CD4-positive, alpha-beta T cell treated with Interleukin-17A for 1 hour (primary cell): ENCODE measurements around the gene NDST4.

ENCODE experiments used
- DNase-seq: peaks from one replicate; pipeline ENCODE4 v3.0.0-alpha.2; 2020

NDST4 gene

DNA sequence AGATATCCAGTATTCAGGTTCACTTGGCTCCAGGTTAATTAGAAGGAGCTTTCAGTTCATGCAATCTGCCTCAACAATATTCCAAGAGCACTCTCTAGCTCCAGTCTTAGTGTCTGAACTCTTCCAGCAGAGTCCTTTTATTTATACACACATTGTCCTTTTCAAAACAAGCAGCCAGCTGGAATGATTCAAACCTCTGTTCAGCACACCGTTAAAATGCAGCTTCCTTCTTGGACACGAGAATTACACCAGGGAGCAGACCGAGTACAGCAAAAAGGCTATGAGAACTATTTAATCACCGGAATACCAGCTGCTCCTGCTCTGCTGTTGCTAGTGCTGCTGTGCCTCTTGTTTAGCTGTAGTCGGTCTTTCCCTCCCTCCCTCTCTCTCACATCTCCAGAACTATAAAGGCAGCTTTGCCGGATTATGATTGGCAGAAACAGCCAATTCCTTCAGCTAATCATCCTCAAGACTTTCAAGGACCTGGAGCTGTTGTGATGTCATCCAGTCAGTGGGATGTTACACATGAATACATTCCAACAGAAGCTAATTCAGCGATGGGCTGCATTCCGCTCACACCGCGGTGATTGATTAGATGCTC, at the start of gene NDST4:
NDST4 (minus strand) TSS at position 115 of the 601 bp plus-strand sequence. CDS start 36,584 bp downstream, outside the sequence.
- no peak for DNase-seq

DNA sequence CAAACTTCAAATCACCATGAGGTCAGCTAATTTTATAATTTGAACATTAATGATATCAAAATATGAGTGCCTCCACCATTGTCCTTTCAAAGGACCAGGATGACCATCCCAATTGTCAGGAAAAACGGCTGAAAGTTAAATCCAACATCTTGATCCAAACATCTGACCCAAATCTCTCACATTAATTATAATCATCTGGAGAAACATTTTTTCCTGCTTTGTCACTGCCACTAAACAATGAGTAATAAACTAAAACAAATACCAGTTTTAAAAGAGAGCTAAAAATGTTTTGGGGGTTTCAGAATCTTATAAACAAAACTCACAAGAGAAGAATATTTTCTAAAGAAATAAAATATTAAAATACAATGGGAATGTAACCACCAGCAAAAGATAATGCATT, 45.7 kb upstream of the NDST4 start:
- no peak for DNase-seq

DNA sequence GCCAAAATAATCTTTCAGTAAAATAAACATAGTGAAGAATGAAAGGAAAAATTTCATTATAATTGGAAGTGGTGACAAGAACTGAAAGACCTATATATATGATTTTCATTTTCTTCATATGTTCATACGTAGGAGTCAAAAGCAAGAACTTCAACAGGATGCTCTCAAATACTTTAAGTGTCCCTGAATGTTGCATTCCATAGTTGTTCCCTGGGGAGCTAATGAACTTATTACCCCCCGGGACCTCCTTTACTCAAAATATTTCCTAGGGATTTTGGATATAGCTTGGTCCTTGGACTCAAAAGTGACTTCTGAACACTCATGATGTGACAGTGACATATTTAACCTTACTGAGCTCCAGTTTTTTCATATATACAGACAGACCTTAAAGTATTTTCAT, 44.9 kb upstream of the NDST4 start:
- DNase-seq, result no peak

GRCh38 chr4:115154826-115155225, 41.4 kb upstream of the NDST4 start:
- DNase-seq, result no peak

DNA sequence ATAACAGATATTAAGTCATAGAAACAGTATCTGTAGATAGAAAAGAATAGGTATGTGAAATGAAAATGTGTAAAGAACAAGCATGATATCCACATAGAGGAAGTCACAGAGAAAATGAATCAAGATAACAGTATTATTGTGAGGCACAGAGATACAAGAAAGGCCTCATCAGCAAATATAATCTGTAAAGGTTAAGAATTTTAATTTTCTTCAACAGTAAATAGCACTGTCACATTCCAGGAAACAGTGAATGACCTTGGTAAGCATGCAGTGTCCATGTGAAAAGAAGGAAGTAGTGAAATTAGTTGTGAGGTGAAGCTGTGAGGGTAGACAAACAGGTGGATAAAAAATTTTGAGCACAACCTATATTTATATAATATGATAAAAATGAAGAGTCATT, 39.5 kb upstream of the NDST4 start:
- DNase-seq, result no peak

- no peak for DNase-seq
Measured at GRCh38 chr4:115152081-115152480, 38.7 kb upstream of the NDST4 start.

- DNase-seq, result no peak
Measured at GRCh38 chr4:115149106-115149505, 35.7 kb upstream of the NDST4 start.

DNA sequence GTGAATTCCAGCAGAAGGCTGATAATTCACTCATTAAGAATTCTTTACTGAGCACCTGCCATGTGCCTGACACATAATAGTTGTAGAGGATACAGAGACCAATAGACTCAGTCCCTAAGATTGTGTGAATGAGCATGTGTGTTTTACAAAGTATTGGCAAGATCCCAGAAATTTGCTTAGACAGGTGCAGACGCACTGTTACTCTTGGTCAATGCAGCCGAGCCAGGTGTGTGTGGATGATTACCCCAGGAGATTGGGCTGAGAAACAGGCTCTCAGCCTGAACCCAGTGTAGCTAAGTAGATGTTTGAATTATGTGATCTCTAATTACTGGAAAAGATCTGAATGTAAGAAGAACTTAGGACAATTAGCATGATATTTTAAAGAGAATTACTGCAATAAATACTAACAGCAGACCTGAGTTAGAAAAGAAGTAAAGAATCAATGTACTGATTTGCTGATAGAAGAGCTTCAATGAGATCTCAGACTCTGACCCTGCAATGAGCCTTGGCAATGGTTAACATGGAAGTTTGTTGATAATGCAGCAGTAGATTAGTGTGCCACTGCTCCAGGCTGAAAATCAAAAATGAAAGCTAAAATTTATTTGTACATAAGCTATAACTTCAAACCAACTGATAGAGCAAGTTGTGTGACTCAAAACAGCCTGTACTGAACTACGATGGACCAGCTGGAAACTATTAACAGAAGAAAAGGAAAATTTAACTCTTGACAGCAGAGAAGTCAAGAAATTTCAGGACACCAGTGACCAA, 32.2 kb upstream of the NDST4 start:
- no peak for DNase-seq

DNA sequence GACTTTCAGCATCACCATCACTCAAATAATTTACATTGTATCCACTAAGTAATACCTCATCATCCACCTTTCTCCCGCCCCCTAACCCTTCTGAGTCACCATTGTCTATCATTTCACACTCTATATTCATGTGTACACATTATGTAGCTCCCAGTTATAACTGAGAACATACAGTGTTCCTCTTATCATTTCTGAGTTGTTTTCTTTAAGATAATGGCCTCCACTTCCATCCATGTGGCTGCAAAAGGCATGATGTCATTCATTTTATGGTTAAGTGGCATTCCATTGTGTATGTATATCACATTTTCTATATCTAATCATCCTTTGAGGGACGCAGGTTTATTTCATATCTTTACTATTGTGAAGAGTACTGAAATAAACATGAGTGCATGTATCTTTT, 14.6 kb upstream of the NDST4 start:
- DNase-seq, result no peak

GRCh38 chr4:115126491-115126890, 13.1 kb upstream of the NDST4 start:
- DNase-seq, result no peak

GRCh38 chr4:115121351-115122043, 8.1 kb upstream of the NDST4 start:
- DNase-seq, result no peak

- no peak for DNase-seq
Measured at GRCh38 chr4:115119804-115120352, 6.5 kb upstream of the NDST4 start.

GRCh38 chr4:115117651-115118050, 4.2 kb upstream of the NDST4 start:
- no peak for DNase-seq

DNA sequence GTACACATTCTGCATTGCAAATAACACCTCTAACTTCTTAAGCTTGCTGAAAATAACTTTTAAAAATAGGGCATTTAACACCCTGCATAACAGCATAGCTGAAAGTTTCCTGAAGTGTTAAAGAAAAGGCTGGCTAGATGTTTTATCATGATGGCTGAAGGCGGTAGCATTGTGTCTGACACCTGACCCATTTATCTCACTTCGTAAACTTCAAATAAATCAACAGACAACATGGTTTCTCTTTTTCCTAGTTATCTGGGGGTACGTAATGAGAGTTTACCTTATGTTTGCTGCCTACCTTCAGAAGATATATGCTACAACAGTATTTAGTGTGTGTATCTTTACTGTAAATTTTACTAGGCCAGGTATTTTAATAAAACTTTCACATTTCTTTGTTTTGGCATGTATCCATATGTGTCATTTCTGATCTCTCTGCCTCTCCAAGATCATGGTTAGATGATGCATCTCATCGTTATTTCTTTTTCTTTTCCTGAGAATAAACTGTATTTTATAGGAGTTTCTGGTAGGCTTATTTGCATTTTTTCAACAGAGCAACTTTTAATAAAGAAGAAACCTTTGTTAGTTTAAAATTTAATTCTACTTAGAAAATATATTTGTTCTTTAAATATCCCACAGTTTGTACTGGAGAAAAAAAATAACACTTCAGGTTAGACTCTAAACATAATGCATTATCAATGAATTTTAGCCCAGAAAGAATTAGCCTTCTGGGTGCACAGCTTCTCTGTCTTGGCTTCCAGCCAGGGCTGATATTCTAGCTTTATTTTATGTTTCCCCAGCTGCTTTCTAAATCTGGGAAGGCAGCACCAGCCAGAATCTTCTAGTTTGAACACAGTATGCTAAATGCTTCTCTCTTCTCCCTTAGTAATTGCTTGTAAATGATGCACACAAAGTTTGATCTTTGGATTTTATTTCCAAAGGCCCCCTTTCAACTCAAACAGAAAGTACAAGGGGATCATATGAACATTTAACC, 2.9 kb downstream of the NDST4 start:
- no peak for DNase-seq

DNA sequence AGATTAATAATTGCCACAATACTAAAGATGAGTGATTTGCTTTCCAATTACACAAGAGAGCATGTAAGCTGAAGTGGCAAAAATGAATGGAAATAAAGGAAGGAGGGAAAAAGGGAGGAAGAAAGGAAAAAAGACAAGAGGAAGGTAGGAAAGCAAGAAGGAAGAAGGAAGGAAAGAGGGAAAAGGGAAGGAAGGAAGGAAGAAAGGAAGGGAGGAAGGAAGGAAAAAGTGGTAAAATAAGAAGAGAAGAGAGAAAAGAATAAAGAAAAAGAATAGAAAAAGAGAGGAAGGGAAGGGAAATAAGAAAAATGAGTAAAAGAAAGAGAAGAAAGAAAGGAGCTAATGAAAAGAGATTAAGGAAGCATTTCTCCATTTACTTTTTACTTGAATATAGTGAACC, 4.6 kb downstream of the NDST4 start:
- no peak for DNase-seq

DNA sequence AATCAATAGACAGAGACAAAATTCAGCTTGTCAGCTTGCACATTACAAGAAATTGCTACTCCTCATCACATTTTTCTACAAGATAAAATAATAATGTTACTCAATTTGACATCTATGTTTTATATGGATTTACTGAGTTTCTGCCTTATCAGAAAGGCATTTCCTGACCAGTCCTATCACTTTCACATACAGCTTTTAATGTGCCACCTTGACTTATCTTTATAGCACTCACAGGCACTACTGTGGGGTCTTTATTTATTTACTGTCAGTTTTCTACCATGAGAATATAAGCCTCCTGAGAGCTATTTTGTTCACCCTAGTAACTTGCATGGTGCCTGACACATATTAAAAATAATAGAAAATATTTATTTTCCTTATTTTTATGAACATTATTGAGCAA, 6.0 kb downstream of the NDST4 start:
- DNase-seq, result no peak

- no peak for DNase-seq
Measured at GRCh38 chr4:115101675-115102074, 11.7 kb downstream of the NDST4 start.

DNA sequence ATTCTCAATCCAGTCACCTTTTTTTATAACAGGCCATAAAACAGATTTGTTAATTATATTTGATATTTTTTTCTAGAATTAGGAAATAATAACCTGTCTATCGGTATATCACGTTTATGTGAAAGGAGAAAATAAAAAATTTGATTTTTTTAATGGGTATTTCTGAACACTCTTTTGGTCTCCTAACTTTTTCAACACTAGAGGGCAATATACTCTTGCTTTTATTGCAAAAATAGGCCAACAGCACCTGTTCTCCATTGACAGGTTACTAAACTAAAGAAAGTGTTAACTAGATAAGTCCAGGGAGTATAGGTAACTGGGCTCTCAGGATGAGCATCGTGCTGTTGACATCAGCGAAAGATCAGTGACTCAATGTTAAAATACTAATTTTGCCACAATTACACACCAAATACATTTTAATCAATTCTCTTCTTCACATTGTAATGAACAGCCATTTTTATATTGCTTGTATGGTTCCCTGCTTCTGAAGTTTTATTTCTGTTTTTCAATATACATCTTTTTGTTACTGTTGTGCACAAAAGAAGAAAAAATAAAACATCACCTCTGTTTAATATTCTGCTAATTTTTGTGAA, 22.8 kb downstream of the NDST4 start:
- DNase-seq, result peak; percentile 6

DNA sequence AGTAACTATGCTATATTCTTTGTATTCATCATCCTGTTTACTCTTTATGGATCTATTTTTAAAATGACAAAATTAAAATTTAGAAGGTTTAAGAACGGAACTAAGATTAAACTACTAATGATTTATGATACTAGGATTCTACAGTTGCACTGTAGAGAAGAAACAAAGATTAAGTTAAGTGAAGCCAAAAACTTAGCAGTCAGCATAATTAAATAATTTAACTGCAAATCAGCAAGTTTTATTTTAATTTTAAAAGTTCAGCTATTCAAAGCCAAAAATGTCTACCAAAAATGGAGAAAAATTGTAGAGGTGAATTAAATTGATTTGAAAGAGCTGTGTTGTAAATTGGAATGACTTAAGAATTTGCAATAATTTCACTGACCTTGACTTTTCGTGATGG, 30.8 kb downstream of the NDST4 start:
- DNase-seq, result no peak

DNA sequence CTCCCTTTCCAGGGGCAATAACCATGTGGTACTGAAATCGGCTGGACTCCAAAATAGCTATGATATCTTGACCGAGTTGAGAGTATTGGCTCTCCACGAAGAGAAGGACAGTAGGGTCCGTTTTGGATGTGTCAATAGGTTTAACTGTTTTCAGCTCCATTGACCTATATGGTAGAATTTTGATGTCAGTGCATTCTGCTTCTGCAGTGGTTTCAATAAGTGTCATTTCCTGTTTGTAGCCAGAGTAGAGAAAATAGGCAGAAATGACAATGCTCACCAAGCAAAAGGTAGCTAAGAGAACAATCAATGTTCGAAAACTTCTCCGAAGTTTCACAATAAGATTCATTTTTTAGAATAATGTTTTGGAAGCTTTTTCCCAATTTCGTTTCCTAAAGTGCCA, 36.7 kb downstream of the NDST4 start:
- DNase-seq, result no peak

DNA sequence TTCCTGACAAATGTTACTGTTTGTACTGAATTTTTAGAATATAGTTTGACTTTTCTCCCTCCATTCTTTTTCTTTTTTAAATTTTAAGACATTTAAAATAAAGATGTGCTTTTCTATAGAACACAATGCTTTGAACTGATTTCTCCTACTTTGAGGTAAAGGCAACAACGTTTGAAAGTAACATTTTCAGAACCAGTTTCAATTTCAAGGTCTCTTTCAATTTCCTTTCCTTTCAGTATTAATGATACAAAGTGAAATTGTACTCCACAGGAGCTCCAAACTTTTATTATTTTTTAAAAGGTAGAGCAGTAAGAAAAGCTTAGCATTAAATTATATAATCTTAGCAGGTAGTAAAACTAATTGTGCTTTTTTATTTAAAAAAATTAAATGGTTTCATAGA, 54.9 kb downstream of the NDST4 start:
- DNase-seq, result no peak

DNA sequence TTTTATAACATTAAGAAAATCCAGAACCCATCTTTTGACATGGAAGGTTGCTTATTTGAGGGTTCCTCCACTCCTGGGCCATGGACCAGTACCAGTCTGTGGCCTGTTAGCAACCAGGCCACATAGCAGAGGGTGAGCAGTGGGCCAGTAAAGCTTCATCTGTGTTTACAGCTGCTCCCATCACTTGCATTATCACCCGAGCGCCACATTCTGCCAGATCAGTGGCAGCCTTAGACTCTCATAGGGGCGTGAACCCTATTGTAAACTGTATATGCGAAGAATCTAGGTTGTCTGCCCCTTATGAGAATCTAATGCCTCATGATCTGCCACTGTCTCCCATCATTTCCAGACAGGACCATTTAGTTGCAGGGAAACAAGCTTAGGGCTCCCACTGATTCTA, 58.6 kb downstream of the NDST4 start:
- no peak for DNase-seq
